Activated CD4-positive, CD25-positive, alpha-beta regulatory T cell treated with anti-CD3 and anti-CD28 coated beads, Interleukin-2, amount 50 U/mL, for 72 hours (primary cell): ENCODE measurements around the gene YJEFN3.

Source experiments
- DNase-seq: peaks from one replicate; pipeline ENCODE4 v3.0.0; 2021

Gene YJEFN3

GRCh38 chr19:19524053-19524452, 4.7 kb upstream of the YJEFN3 start:
- no peak for DNase-seq

DNA sequence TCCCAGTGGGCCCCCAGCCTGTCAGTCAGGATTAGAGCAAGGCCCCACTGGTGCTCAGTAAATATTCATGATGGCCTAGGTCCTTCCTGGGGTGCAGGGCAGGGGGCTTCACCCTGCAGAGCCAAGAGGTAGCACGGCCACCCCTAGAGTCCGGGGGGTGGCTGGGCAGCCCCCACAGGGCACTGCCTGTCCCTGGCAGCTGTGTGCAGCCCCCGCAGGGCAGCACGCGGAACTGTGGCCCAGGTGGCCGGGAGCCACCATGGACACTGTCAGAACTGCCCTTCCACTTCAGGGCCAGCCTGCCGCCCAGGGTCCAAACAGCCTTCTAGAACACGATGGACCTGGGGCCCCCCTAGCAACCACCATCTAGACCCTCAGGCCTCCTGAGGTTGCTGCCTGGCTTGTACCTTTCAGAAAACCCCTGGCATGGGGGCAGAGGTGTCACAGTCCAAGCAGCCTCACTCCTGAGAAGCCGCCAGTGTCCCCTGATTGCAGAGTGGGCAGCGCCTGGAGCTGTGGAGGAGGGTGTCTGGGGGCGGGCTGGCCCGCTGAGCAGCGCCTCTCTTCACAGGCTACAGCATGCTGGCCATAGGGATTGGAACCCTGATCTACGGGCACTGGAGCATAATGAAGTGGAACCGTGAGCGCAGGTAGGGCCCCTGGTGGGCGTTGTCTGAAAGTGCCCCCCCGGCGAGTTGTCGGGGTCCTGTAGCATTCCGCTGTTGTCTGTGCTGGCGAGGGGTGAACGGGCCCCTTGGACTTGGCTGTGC, 2.9 kb upstream of the YJEFN3 start:
- no peak for DNase-seq

- no peak for DNase-seq
Measured at GRCh38 chr19:19526581-19527370, 1.9 kb upstream of the YJEFN3 start.

DNA sequence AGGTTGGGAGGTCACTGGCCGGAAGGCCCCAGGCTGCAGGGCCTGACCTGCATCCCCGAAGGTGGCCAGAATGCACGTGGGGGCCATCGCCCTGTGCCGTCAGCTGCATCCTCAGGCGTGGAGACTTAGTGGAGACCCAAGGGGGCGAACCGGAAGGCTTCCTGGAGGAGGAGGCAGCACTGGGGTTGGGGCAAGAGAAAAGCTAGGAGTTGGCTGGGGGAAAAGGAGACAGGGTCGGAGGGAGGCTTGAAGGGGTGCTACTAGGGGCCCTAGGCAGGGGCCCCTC, 1.4 kb upstream of the YJEFN3 start:
- DNase-seq = no peak

DNA sequence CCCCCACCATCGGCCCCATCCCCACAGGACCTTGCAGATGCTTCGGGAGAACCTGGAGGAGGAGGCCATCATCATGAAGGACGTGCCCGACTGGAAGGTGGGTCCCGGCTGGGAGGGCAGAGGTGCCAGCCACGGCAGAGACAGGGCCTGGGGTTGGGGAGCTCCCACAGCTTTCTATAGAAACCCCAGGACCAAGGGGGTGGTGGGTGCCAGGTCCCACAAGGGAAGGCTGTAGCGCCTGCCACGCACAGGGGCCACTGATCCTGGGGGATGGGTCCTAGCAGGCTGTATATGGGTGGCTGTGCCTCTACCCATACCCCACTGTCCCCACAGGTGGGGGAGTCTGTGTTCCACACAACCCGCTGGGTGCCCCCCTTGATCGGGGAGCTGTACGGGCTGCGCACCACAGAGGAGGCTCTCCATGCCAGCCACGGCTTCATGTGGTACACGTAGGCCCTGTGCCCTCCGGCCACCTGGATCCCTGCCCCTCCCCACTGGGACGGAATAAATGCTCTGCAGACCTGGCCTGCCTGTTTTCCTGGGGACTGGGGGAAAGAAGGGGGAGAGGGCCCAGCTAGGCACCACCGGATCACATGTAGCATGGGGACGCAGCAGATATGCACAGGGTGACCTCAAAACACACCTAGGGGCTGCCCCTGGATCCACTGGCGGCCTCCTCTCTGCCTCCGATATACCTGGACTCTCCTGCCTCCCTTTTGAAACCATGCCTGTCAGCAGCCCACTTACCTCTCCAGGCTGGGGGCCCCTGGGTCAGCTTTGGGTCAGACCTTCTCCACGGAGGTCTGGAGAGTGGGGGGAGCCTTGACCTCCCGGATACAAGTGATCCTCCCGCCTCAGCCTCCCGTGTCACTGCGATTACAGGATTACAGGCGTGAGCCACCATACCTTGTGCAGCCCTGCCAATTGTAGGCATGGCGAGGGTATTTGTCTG, 761 bp upstream of the YJEFN3 start:
- DNase-seq = no peak

DNA sequence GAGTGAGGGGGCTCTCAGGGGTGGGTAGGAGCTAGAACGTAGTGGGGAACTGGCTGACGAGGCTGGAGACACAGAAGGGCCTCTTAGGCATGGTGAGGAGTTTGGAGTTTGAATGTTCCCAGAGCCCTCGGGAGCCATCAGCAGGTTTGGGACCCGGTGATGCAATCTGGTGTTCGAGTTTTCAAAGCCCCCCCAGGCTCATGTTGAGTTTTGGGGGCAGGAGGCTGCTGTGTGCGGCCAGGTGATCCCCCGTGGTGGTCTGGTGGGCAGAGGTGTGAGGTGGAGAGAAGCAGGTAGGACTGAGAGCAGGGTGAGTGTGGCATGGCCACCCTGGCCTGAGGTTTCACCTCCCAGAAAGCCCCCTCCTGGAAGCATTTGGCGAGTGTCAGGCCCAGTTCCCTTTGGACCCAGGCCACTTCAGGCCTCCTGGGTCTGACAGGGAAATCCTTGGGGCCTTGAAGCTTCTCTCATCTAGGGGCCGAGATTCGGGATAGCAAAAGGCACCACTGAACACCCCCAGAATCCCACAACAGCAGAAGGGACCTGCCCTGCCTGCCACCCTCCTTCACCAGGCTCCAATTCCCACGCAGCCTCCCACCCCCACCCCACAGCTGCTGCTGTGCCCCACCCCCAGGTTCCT, 1.2 kb downstream of the YJEFN3 start:
- no peak for DNase-seq

- DNase-seq = no peak
Measured at GRCh38 chr19:19530423-19530804, 1.7 kb downstream of the YJEFN3 start.

- DNase-seq = no peak
Measured at GRCh38 chr19:19530889-19531288, 2.2 kb downstream of the YJEFN3 start.

DNA sequence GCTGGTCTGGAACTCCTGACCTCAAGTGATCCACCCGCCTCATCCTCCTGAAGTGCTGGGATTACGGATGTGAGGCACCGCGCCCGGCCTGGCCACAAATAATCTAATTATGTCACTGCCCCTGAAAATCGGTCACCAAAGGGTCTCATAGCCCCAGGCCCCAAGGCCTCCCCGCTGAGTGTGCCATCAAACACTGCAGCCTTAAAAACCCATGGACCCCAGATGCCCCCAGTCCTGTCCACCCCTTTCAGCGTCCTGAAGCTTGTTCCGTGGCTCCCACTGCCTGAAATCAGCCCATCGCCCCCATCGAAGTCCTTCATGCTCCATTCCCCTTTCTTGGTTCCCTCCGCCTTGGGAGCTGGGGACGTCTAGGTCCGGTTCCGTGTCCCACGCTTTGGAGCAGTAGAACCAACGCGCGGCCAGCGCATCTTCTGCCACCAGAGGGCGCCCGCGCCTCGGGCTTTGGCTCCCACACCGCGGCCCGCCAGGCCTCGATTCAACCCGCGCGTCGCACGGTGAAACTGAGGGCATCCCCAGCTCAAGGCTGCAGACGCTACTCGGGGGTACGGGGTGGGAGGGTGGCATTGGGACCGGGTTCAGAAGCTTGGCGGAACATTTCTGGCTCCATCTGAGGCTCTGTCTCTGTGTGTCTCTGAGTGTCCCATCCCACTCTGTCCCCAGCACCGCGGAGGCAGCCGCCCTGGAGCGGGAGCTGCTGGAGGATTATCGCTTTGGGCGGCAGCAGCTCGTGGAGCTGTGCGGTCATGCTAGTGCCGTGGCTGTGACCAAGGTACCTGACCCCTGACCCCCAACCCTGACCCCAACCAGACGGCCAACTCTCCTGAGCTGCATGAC, 3.5 kb downstream of the YJEFN3 start:
- DNase-seq = peak; percentile 94

- no peak for DNase-seq
Measured at GRCh38 chr19:19532806-19533701, 4.3 kb downstream of the YJEFN3 start.

GRCh38 chr19:19533841-19534240, 5.1 kb downstream of the YJEFN3 start:
- no peak for DNase-seq

- DNase-seq = no peak
Measured at GRCh38 chr19:19534556-19535265, 6.0 kb downstream of the YJEFN3 start.

DNA sequence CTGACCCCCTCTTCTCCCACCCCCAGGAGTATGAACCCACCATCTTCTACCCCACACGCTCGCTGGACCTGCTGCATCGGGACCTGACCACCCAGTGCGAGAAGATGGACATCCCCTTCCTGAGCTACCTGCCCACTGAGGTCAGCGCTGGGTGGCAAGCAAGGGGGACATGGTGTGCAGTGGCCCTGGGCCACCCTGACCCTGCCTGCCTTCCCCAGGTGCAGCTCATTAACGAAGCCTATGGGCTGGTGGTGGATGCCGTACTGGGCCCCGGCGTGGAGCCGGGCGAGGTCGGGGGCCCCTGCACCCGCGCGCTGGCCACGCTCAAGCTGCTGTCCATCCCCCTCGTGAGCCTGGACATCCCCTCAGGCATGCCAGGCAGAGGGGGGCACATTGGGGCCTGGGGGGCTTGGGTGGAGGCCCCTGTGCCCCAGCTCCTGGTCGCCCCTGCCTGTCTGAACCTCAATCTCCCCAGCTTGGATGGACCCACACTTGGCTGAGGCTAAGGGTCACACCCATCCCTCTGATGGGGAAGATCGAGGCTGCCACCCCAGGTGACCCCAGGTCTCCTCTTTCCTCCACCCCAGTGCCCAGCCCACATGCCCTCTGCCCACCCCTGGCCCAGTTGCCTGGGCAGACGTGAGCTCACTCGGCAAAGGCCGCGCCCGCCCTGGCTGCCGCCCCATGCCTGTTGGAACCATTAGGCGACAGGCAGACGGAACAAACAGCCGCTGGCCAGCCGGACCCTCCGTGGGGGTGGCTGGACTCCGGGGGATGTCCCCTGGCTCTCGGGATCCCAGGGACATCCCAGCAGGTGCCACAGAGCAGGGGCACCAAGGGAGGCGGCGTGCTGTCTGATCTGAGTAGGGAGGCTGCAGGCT, 6.8 kb downstream of the YJEFN3 start:
- DNase-seq = no peak

DNA sequence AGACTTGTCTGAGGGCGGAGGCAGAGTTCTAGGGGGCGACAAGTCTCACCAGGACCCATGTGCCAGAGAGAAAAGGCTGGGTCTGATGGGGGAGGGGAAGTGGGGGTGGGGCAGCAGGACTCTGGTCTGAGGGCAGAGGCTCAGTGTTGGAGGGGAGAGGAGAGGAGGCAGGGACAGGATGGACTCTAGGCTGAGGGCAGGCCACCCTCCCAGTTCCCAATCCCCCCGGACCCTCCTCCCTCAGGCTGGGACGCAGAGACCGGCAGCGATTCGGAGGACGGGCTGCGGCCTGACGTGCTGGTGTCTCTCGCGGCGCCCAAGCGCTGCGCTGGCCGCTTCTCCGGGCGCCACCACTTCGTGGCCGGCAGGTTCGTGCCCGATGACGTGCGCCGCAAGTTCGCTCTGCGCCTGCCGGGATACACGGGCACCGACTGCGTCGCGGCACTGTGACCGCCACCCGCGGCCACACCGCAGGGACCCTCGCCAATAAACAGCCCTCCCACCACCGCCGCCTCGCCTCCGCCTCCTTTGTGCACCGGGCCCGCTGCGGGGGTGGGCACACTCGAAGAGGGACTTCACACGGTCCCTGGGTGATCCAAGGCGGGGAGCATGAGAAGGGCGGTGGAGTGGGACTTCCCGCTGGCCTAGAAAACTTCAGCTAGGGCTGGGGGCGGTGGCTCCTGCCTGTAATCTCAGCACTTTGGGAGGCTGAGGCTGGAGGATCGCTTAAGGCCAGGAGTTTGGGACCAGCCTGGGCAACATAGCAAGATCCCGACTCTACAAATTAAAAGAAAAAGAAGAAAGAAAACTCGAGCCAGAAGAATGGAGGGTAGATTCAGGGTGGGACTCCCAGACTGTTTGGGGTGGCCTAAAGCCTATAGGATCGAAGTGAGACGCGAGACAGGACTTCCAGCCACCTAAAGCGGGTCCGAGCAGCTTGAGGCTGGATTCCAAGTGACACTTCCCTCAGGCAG, 8.7 kb downstream of the YJEFN3 start:
- no peak for DNase-seq

DNA sequence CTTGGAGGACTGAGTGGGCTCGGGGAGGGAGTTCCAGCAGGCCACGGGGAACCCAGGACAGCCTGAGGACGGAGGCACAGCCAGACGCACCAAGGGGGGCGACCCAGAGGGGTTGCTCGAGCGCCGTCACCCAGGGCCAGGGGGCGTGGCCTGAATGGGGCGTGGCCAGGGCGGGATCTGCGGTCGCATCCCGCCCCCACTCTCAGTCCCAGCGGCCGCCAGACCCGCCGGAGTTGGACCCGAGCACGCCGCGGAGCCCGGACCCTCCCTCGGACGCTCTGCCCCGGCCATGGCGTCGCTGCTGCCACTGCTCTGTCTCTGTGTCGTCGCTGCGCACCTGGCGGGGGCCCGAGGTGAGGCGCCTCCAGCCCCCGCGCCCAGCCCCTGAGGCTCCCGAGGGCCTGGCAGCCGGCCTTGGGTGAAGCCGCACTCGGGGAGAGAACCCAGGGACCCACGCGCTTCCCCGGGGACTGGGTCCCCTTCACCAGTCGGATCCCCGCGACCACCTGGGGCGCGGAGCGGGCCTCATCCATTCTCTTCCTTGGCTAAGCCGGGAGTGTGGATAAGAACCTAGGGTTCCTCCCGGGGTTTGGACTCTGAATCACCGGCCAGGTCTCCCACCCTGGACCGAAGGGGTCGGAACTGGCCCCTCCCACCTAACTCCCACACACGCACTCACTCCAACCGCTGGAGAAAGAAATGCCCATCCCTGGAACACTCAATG, 9.5 kb downstream of the YJEFN3 start, which contains the start of gene CILP2:
TSS of gene CILP2 (plus strand) at position 205 of the 724 bp plus-strand sequence. CDS start at position 290, 85 bp downstream.
- peak; percentile 60 for DNase-seq

- no peak for DNase-seq
Measured at GRCh38 chr19:19538785-19539166, 10.1 kb downstream of the YJEFN3 start.

DNA sequence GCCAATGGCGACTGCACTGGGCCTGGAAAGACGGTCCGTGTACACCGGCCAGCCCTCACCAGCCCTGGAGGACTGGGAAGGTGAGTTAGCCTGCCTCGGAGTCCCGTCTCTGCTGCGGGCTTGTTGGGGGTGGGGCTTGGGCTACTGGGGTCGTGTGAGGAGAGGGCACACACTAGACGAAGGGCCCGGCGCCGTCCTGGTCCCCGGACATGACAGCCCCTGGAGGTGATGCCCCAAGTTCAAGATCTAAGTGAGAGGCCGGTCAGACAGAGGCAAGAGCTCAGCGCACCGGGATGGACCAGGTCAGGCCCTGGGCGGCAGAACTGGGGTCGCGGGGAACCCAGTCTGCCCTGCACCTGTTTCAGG, 11.0 kb downstream of the YJEFN3 start:
- no peak for DNase-seq
